ENCODE measurements around the gene CYP1A1. TPM values are rescaled to one million over a fixed set of nuclear protein-coding genes. Genes with fewer than 3 reads are reported as not detected.

Gene CYP1A1
- total and polyA plus RNA-seq, 2 of the 13 experiments (the other 11 are each of a cell fraction or from before 2014, with no cell fraction given) = 7.9 to 8.0 TPM

DNA sequence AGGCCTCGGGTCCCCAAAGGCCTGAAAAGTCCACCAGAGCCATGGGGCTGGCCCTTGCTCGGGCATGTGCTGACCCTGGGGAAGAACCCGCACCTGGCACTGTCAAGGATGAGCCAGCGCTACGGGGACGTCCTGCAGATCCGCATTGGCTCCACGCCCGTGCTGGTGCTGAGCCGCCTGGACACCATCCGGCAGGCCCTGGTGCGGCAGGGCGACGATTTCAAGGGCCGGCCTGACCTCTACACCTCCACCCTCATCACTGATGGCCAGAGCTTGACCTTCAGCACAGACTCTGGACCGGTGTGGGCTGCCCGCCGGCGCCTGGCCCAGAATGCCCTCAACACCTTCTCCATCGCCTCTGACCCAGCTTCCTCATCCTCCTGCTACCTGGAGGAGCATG, 24.5 kb upstream of the CYP1A1 start (continued):
- peak; percentile 17; the same call in 1 of the 2 replicates for TF ChIP-seq ZNF687 (CRISPR knock-in tag; IDR thresholded peaks at IDR 0.05)
- TF ChIP-seq ZNF121 (CRISPR knock-in tag; IDR thresholded peaks at IDR 0.05) = no peak
- no peak for TF ChIP-seq ZBTB25 (CRISPR knock-in tag; IDR thresholded peaks at IDR 0.05)

- Histone ChIP-seq H3K4me1 (ENCODE audit: insufficient read depth, low read length) (peaks cover 27% of the 10 kb centered on the region), H3K27me3 (ENCODE audit: control insufficient read depth in 1 of 2, insufficient read depth in 2 of 2, low read length in 2 of 2) (no peaks in the 10 kb centered on the region; a peak in 1 of 5 replicates), H2AFZ (ENCODE audit: low read length) (no peak within 1 kb of the TSS), H3K9ac (ENCODE audit: insufficient read depth, low read depth, low read length) (no peak within 1 kb of the TSS), H3K4me2 (ENCODE audit: low read depth, low read length) (no peak within 1 kb of the TSS), H3K36me3 (replicated peaks in 1 of 2; ENCODE audit: control insufficient read depth in 1 of 2, insufficient read depth in 2 of 2, low read length in 2 of 2) (no peaks in the 10 kb centered on the region), H3K4me3 (replicated peaks in 1 of 3; ENCODE audit: insufficient read depth in 1 of 3, low read depth in 2 of 3, low read length in 3 of 3) (no peak within 1 kb of the TSS), H3K9me3 (ENCODE audit: low read length) (no peaks in the 10 kb centered on the region), H4K20me1 (ENCODE audit: insufficient read depth, low read length) (no peaks in the 10 kb centered on the region), H3K27ac (ENCODE audit: extremely low read length, insufficient read depth, low read length) (no peak within 1 kb of the TSS), H3K79me2 (ENCODE audit: insufficient read depth, low read length) (no peaks in the 10 kb centered on the region)
- POLR2A ChIA-PET = interaction anchor here (1.6 kb wide), 1 partner anchor 23 kb away, joined by 3 read pairs; the partner anchor contains the start of gene CYP1A1
- no TSS peak for BruUV-seq (replicated peaks)
- CTCF ChIA-PET (ENCODE audit: low intra/inter-chr PET ratio, low total read pairs) = no interaction called here
- ATAC-seq = no peak
- DNase-seq (ENCODE audit: low spot score) = no peak
- intact Hi-C loops (cut with micrococcal nuclease; ENCODE audit: unreplicated experiment) = no loop called here
- FAIRE-seq = no peak
- in situ Hi-C loops (cut with HindIII; ENCODE audit: extremely low pct_ligation_motif_present, low pct_unique_long_range_greater_than_20kb) = no loop called here
- WGBS (ENCODE audit: low lambda C conversion rate) = 78% methylated on average over 3 of the region's 3 CpGs
- no peak for TF ChIP-seq ZNF598 (CRISPR knock-in tag; IDR thresholded peaks at IDR 0.05; ENCODE audit: borderline replicate concordance)
- TF ChIP-seq ZNF556 (CRISPR knock-in tag; IDR thresholded peaks at IDR 0.05; ENCODE audit: borderline replicate concordance) = no peak
- no peak for TF ChIP-seq CEBPB (IDR thresholded peaks at IDR 0.05; ENCODE audit: borderline replicate concordance, low read depth, low read length)
- no peak for TF ChIP-seq RARA (CRISPR knock-in tag; IDR thresholded peaks at IDR 0.05)
- no peak for TF ChIP-seq KLF6 (CRISPR knock-in tag; IDR thresholded peaks at IDR 0.05)
- no peak for TF ChIP-seq CEBPG (CRISPR knock-in tag; IDR thresholded peaks at IDR 0.05)
- no peak for TF ChIP-seq ZNF512B (CRISPR knock-in tag; IDR thresholded peaks at IDR 0.05; ENCODE audit: borderline replicate concordance)
- no peak for TF ChIP-seq ARHGAP35 (CRISPR knock-in tag; IDR thresholded peaks at IDR 0.05; ENCODE audit: borderline replicate concordance)
- no peak for TF ChIP-seq EHMT2 (IDR thresholded peaks at IDR 0.05; ENCODE audit: borderline replicate concordance, low read depth, low read length)
- TF ChIP-seq POGZ (CRISPR knock-in tag; IDR thresholded peaks at IDR 0.05) = no peak
- TF ChIP-seq FOXA1 (IDR thresholded peaks at IDR 0.05) = no peak
- TF ChIP-seq FOXA1 (CRISPR knock-in tag; IDR thresholded peaks at IDR 0.05) = no peak
- no peak for TF ChIP-seq ZBTB3 (CRISPR knock-in tag; IDR thresholded peaks at IDR 0.05; ENCODE audit: borderline replicate concordance, low read depth)
These were observed 23.1 kb upstream of the CYP1A1 start, which contains the start of gene CYP1A2 for GRCh38 chr15:74748322-74748946. Gene CYP1A2 (plus strand): TSS chr15:74748845. CDS start chr15:74749739, 894 bp downstream.
